Choroid plexus epithelial cell (primary cell): ENCODE data around the gene KHK.

Experiments
- DNase-seq: peaks from one replicate; pipeline ENCODE4 v3.0.0-alpha.2; 2010; ENCODE audit warnings: low read depth
- H3K4me3 ChIP-seq: 2 replicates; pipeline ENCODE4 v1.5.1; 2011; ENCODE audit warnings: low read depth, mild to moderate bottlenecking, control low read depth, low read length, moderate library complexity
- CTCF ChIP-seq: conservative IDR thresholded peaks from 2 replicates; pipeline ENCODE4 v1.5.1; 2011; ENCODE audit warnings: low read depth, mild to moderate bottlenecking, control low read depth, inconsistent platforms, low read length, moderate library complexity

Gene KHK

GRCh38 chr2:27095427-27095744 is 8.8 kb downstream of the KHK start:
- no peak for DNase-seq
- H3K4me3 ChIP-seq: no peak overlapping the region
- no peak for TF ChIP-seq CTCF

GRCh38 chr2:27095745-27096651 is 9.4 kb downstream of the KHK start:
- TF ChIP-seq CTCF: no peak
- DNase-seq: peak; percentile 80
- H3K4me3 ChIP-seq: peak overlapping the region; percentile 54

GRCh38 chr2:27096748-27097297 is 10.3 kb downstream of the KHK start:
- no peak overlapping the region for H3K4me3 ChIP-seq
- no peak for DNase-seq
- TF ChIP-seq CTCF: no peak

- no peak for DNase-seq
- TF ChIP-seq CTCF: no peak
- H3K4me3 ChIP-seq: no peak overlapping the region
These were observed 10.8 kb downstream of the KHK start for GRCh38 chr2:27097341-27097740.

GRCh38 chr2:27099334-27099955 is 12.9 kb downstream of the KHK start:
- DNase-seq: no peak
- no peak for TF ChIP-seq CTCF
- H3K4me3 ChIP-seq: no peak overlapping the region

GRCh38 chr2:27100036-27100435 is 13.5 kb downstream of the KHK start:
- H3K4me3 ChIP-seq: no peak overlapping the region
- no peak for TF ChIP-seq CTCF
- DNase-seq: no peak
